Measurements from ENCODE around the gene RPS6KB2.

The RPS6KB2 gene

GRCh38 chr11:67390947-67391303, 37.4 kb upstream of the RPS6KB2 start:
- H3K4me3 ChIP-seq (ENCODE audit: low read depth, low read length): peak overlapping the region; percentile 84
- no peaks in the 10 kb centered on the region for H3K27me3 ChIP-seq (replicated peaks)
- TF ChIP-seq, protein P1, sequence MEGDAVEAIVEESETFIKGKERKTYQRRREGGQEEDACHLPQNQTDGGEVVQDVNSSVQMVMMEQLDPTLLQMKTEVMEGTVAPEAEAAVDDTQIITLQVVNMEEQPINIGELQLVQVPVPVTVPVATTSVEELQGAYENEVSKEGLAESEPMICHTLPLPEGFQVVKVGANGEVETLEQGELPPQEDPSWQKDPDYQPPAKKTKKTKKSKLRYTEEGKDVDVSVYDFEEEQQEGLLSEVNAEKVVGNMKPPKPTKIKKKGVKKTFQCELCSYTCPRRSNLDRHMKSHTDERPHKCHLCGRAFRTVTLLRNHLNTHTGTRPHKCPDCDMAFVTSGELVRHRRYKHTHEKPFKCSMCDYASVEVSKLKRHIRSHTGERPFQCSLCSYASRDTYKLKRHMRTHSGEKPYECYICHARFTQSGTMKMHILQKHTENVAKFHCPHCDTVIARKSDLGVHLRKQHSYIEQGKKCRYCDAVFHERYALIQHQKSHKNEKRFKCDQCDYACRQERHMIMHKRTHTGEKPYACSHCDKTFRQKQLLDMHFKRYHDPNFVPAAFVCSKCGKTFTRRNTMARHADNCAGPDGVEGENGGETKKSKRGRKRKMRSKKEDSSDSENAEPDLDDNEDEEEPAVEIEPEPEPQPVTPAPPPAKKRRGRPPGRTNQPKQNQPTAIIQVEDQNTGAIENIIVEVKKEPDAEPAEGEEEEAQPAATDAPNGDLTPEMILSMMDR (IDR thresholded peaks at IDR 0.05; ENCODE audit: low read depth, low read length, missing control alignments): no peak
- H3K27ac ChIP-seq: peak overlapping the region; percentile 51
- DNase-seq: no peak
- in situ Hi-C loops (cut with HindIII; ENCODE audit: low pct_ligation_motif_present, low sequenced_read_pairs): no loop called here
- H3K36me3 ChIP-seq (replicated peaks): no peaks in the 10 kb centered on the region

DNA sequence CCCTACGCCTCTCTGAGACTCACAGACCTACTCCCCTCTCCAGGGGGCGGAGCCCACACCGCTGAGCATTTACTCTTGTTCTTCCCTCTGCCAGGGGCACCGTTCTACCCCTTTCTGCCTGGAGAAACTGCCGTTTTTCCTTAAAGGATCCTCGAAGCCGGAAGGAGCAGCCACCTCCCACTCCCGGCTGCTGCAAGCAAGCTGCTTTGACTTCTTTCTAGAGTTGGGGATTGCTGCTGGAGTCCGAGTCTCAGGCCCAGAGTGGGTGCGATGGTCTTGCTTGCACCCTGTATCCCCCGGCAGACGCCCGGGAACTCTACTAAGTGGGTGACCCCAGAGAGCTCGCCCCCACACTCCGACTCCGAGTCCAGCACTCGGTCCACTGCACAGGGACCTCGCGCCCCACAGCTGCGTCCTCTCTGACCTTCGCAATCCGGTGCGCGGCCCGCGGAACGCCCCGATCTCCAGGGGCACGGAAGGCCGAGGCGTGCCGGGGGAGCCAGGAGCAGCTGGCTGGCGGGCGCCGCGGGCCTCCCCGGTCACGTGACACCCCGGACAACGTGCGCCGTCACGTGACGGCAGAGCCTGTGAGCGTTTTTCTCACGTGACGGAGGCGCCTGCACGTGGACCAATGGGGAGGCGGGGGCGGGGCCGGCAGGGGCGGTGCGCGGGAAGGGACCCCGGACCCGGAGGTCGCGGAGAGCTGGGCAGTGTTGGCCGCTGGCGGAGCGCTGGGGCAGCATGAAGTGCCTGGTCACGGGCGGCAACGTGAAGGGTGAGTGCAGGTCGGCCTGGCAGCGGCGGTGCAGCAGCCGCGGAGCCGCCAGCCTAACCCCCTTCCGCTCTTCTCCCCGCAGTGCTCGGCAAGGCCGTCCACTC, 36.8 kb upstream of the RPS6KB2 start, which contains the start of gene RAD9A:
Gene RAD9A, plus strand, starts transcription at position 683 of the 879 bp plus-strand sequence. Its CDS starts 59 bp downstream, at position 742.
- H3K36me3 ChIP-seq (replicated peaks): no peaks in the 10 kb centered on the region
- in situ Hi-C loops (cut with HindIII; ENCODE audit: low pct_ligation_motif_present, low sequenced_read_pairs): no loop called here
- TF ChIP-seq, protein P1 (IDR thresholded peaks at IDR 0.05; ENCODE audit: low read depth, low read length, missing control alignments): no peak
- H3K27me3 ChIP-seq (replicated peaks): no peaks in the 10 kb centered on the region
- H3K27ac ChIP-seq: peak within 1 kb of the TSS; percentile 51
- H3K4me3 ChIP-seq (ENCODE audit: low read depth, low read length): peak within 1 kb of the TSS; percentile 84
- peak; percentile 83 for DNase-seq

DNA sequence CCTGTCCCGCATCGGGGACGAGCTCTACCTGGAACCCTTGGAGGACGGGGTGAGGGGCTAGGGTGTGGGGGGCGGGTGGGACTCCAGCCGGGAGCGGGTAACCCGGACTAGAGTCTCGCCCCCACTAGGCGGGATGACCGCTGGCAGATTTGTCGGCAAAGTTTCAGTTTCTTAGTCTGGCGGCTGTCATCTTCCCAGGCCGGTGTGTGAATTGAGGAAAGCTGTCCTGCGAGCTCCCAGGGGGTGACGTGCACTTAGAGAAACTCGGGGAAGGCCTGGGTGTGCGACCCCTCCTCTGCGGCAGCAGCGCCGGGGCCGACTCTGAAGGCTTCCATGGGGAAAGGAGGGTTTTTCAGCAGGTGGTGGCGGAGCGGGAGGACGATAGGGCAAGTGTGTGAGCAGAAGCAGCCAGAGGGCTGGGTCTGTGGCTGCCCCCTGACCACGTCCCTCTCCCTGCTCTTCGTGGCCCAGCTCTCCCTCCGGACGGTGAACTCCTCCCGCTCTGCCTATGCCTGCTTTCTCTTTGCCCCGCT, 36.0 kb upstream of the RPS6KB2 start:
- in situ Hi-C loops (cut with HindIII; ENCODE audit: low pct_ligation_motif_present, low sequenced_read_pairs): no loop called here
- H3K4me3 ChIP-seq (ENCODE audit: low read depth, low read length): peak overlapping the region; percentile 84
- TF ChIP-seq, protein P1 (IDR thresholded peaks at IDR 0.05; ENCODE audit: low read depth, low read length, missing control alignments): no peak

GRCh38 chr11:67393437-67393836, 34.9 kb upstream of the RPS6KB2 start:
- H3K4me3 ChIP-seq (ENCODE audit: low read depth, low read length): no peak overlapping the region
- TF ChIP-seq, protein P1 (IDR thresholded peaks at IDR 0.05; ENCODE audit: low read depth, low read length, missing control alignments): no peak
- in situ Hi-C loops (cut with HindIII; ENCODE audit: low pct_ligation_motif_present, low sequenced_read_pairs): no loop called here
- H3K36me3 ChIP-seq (replicated peaks): peaks cover 14% of the 10 kb centered on the region
- no peak overlapping the region for H3K27ac ChIP-seq
- DNase-seq: no peak
- H3K27me3 ChIP-seq (replicated peaks): no peaks in the 10 kb centered on the region

More for the DNA sequence above, 36.0 kb upstream of the RPS6KB2 start:
- H3K27me3 ChIP-seq (replicated peaks): no peaks in the 10 kb centered on the region
- H3K27ac ChIP-seq: no peak overlapping the region
- DNase-seq: no peak
- peaks cover 2% of the 10 kb centered on the region for H3K36me3 ChIP-seq (replicated peaks)

- DNase-seq: no peak
- TF ChIP-seq, protein P1 (IDR thresholded peaks at IDR 0.05; ENCODE audit: low read depth, low read length, missing control alignments): no peak
- in situ Hi-C loops (cut with HindIII; ENCODE audit: low pct_ligation_motif_present, low sequenced_read_pairs): no loop called here
- H3K27ac ChIP-seq: no peak overlapping the region
- peaks cover 19% of the 10 kb centered on the region for H3K36me3 ChIP-seq (replicated peaks)
- H3K4me3 ChIP-seq (ENCODE audit: low read depth, low read length): no peak overlapping the region
- H3K27me3 ChIP-seq (replicated peaks): no peaks in the 10 kb centered on the region
Observed at GRCh38 chr11:67393990-67394389, 34.3 kb upstream of the RPS6KB2 start.

All from brain microvascular endothelial cell (primary cell).